NT2/D1 (cell line): ENCODE results near the gene SEC14L2.

Experiments used
- DNase-seq: peaks from one replicate; pipeline ENCODE4 v3.0.0-alpha.2; 2011; ENCODE audit warnings: low read depth, low spot score
- H3K27me3 ChIP-seq: 2 replicates; pipeline ENCODE4 v1.6.0; 2011; ENCODE audit warnings: mild to moderate bottlenecking; ENCODE audit not compliant: insufficient read length, insufficient read depth
- H3K36me3 ChIP-seq: 2 replicates; pipeline ENCODE4 v1.6.1; 2011; ENCODE audit warnings: mild to moderate bottlenecking, low read length, mixed read lengths; ENCODE audit not compliant: insufficient read depth, insufficient read length
- H3K4me1 ChIP-seq: 2 replicates; pipeline ENCODE4 v1.5.1; 2011; ENCODE audit not compliant: insufficient read depth, insufficient read length
- H3K4me3 ChIP-seq: 2 replicates; pipeline ENCODE4 v1.5.1; 2011; ENCODE audit warnings: low read depth; ENCODE audit not compliant: insufficient read length
- H3K9ac ChIP-seq: 2 replicates; pipeline ENCODE4 v1.6.0; 2011; ENCODE audit warnings: low read depth; ENCODE audit not compliant: insufficient read length
- H3K9me3 ChIP-seq: 2 replicates; pipeline ENCODE4 v1.5.1; 2011; ENCODE audit warnings: mild to moderate bottlenecking, low read length; ENCODE audit not compliant: insufficient read depth
- SUZ12 ChIP-seq: IDR thresholded peaks from 2 replicates; pipeline ENCODE4 v1.6.1; 2011; ENCODE audit not compliant: insufficient read length, insufficient read depth; ENCODE audit errors: extremely low read depth
- YY1 ChIP-seq: IDR thresholded peaks from 2 replicates; pipeline ENCODE4 v1.6.1; 2011; ENCODE audit not compliant: insufficient read length, insufficient read depth
- ZNF274 ChIP-seq: IDR thresholded peaks from 2 replicates; pipeline ENCODE4 v1.6.1; 2011; ENCODE audit warnings: mild to moderate bottlenecking, low read depth, low read length

Gene SEC14L2

GRCh38 chr22:30424534-30425326 is 27.9 kb downstream of the SEC14L2 start:
- H3K9ac ChIP-seq, result peak overlapping the region; percentile 66
- TF ChIP-seq ZNF274, result no peak
- TF ChIP-seq SUZ12, result no peak
- TF ChIP-seq YY1, result no peak
- H3K4me1 ChIP-seq, result no peaks in the 10 kb centered on the region
- H3K27me3 ChIP-seq, result no peaks in the 10 kb centered on the region
- peak overlapping the region; percentile 35 for H3K4me3 ChIP-seq
- DNase-seq, result no peak
- H3K36me3 ChIP-seq, result peaks cover 33% of the 10 kb centered on the region
- H3K9me3 ChIP-seq, result no peaks in the 10 kb centered on the region

- H3K9me3 ChIP-seq, result no peaks in the 10 kb centered on the region
- H3K9ac ChIP-seq, result peak overlapping the region; percentile 87
- peaks cover 1% of the 10 kb centered on the region for H3K4me1 ChIP-seq
- H3K4me3 ChIP-seq, result peak overlapping the region; percentile 85
- no peaks in the 10 kb centered on the region for H3K27me3 ChIP-seq
- no peak for TF ChIP-seq ZNF274
- no peak for TF ChIP-seq SUZ12
- no peak for TF ChIP-seq YY1
- DNase-seq, result no peak
- peaks cover 33% of the 10 kb centered on the region for H3K36me3 ChIP-seq
Observed at GRCh38 chr22:30425327-30425615, 28.5 kb downstream of the SEC14L2 start.

GRCh38 chr22:30425616-30426387 is 29.0 kb downstream of the SEC14L2 start, which contains the start of gene MTFP1:
MTFP1 (plus strand) TSS chr22:30425768; CDS start chr22:30425880, 112 bp downstream.
- Histone ChIP-seq H3K9me3 (no peaks in the 10 kb centered on the region), H3K4me3 (peak within 1 kb of the TSS; percentile 85), H3K9ac (peak within 1 kb of the TSS; percentile 87), H3K27me3 (no peaks in the 10 kb centered on the region), H3K4me1 (peaks cover 1% of the 10 kb centered on the region), H3K36me3 (peaks cover 31% of the 10 kb centered on the region)
- TF ChIP-seq SUZ12 (no peak), YY1 (no peak), ZNF274 (no peak)
- DNase-seq, result peak; percentile 47

- H3K4me3 ChIP-seq, result peak overlapping the region; percentile 85
- TF ChIP-seq YY1 (no peak), SUZ12 (no peak), ZNF274 (no peak)
- peaks cover 1% of the 10 kb centered on the region for H3K4me1 ChIP-seq
- H3K36me3 ChIP-seq, result peaks cover 30% of the 10 kb centered on the region
- no peaks in the 10 kb centered on the region for H3K9me3 ChIP-seq
- peak overlapping the region; percentile 87 for H3K9ac ChIP-seq
- peak; percentile 47 for DNase-seq
- H3K27me3 ChIP-seq, result no peaks in the 10 kb centered on the region
Observed at GRCh38 chr22:30426388-30427353, 29.9 kb downstream of the SEC14L2 start.

- no peaks in the 10 kb centered on the region for H3K9me3 ChIP-seq
- H3K4me3 ChIP-seq, result no peak overlapping the region
- no peak for TF ChIP-seq YY1
- TF ChIP-seq SUZ12, result no peak
- TF ChIP-seq ZNF274, result no peak
- H3K36me3 ChIP-seq, result peaks cover 30% of the 10 kb centered on the region
- peaks cover 1% of the 10 kb centered on the region for H3K4me1 ChIP-seq
- no peaks in the 10 kb centered on the region for H3K27me3 ChIP-seq
- no peak overlapping the region for H3K9ac ChIP-seq
- no peak for DNase-seq
Observed at GRCh38 chr22:30427871-30428270, 31.1 kb downstream of the SEC14L2 start.

GRCh38 chr22:30429887-30430286 is 33.1 kb downstream of the SEC14L2 start:
- no peaks in the 10 kb centered on the region for H3K27me3 ChIP-seq
- H3K4me3 ChIP-seq, result no peak overlapping the region
- H3K4me1 ChIP-seq, result peaks cover 1% of the 10 kb centered on the region
- no peak overlapping the region for H3K9ac ChIP-seq
- TF ChIP-seq SUZ12 (no peak), YY1 (no peak)
- H3K9me3 ChIP-seq, result no peaks in the 10 kb centered on the region
- H3K36me3 ChIP-seq, result peaks cover 30% of the 10 kb centered on the region
- DNase-seq, result no peak
